ENCODE data around the gene RAB27A.

Gene RAB27A

DNA sequence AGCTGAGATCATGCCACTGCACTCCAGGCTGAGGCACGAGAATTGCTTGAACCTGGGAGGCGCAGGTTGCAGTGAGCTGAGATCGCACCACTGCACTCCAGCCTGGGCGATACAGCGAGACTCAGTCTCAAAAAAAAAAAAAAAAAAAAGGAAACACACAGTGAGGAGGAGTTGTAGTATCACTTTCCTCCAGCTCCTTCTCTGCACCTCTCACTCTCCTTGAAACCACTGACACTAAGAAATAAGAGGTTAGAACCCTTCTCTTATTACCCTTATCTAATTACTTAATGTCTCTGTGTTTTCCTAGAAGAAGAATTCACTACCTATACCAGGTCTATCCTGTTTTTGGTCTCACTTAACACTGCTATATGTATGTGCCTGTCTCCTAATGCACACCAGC lies 31.7 kb downstream of the RAB27A start:
- no peak overlapping the region for H2AK5ac ChIP-seq (ENCODE audit: low read length, severe bottlenecking)
- H2BK15ac ChIP-seq (ENCODE audit: low read depth, poor library complexity, severe bottlenecking) = no peak overlapping the region
- H3K36me3 ChIP-seq (ENCODE audit: control insufficient read depth in 1 of 2, insufficient read depth in 2 of 2, low read depth in 1 of 2, low read length in 2 of 2) = peaks cover 0 to 6% of the 10 kb centered on the region in 2 experiments
- H4K91ac ChIP-seq (ENCODE audit: low read length) = no peak overlapping the region
- H3K9ac ChIP-seq (ENCODE audit: low read length) = no peak overlapping the region
- H3K4me1 ChIP-seq (ENCODE audit: control insufficient read depth, insufficient read depth, low read depth, low read length) = no peaks in the 10 kb centered on the region
- no peak overlapping the region for H2BK120ac ChIP-seq (ENCODE audit: low read depth, low read length)
- H3K4ac ChIP-seq (ENCODE audit: low read depth in 1 of 2, low read length in 2 of 2) = no peak overlapping the region
- H2AFZ ChIP-seq (ENCODE audit: low read depth, low read length) = no peak overlapping the region
- no peaks in the 10 kb centered on the region for H3K27me3 ChIP-seq (ENCODE audit: control insufficient read depth in 1 of 2, insufficient read depth in 1 of 2, low read length in 2 of 2)
- H3K23ac ChIP-seq (ENCODE audit: low read length in 2 of 2) = no peak overlapping the region
- H4K8ac ChIP-seq (ENCODE audit: low read length) = no peak overlapping the region
- H3K18ac ChIP-seq (ENCODE audit: low read depth in 1 of 2, low read length in 2 of 2) = no peak overlapping the region
- no peak overlapping the region for H3K14ac ChIP-seq (ENCODE audit: low read length in 2 of 2)
- no peak overlapping the region for H3K4me3 ChIP-seq (ENCODE audit: insufficient read depth in 1 of 2, low read depth in 1 of 2, low read length in 2 of 2)
- no peak overlapping the region for H2BK5ac ChIP-seq (ENCODE audit: low read depth, low read length, poor library complexity, severe bottlenecking)
- over 99% methylated on average over 5 of the region's 5 CpGs for WGBS
- H3K4me2 ChIP-seq (ENCODE audit: low read length, poor library complexity, severe bottlenecking) = no peak overlapping the region
- peaks cover 2% of the 10 kb centered on the region for H3K79me1 ChIP-seq (replicated peaks; ENCODE audit: low read length, poor library complexity, severe bottlenecking)
- DNase-seq = no peak
- H3K27ac ChIP-seq (ENCODE audit: low read length, poor library complexity, severe bottlenecking) = no peak overlapping the region
- no peaks in the 10 kb centered on the region for H3K9me3 ChIP-seq (ENCODE audit: control insufficient read depth, low read length)
- H2BK12ac ChIP-seq (ENCODE audit: low read length in 2 of 2) = no peak overlapping the region

DNA sequence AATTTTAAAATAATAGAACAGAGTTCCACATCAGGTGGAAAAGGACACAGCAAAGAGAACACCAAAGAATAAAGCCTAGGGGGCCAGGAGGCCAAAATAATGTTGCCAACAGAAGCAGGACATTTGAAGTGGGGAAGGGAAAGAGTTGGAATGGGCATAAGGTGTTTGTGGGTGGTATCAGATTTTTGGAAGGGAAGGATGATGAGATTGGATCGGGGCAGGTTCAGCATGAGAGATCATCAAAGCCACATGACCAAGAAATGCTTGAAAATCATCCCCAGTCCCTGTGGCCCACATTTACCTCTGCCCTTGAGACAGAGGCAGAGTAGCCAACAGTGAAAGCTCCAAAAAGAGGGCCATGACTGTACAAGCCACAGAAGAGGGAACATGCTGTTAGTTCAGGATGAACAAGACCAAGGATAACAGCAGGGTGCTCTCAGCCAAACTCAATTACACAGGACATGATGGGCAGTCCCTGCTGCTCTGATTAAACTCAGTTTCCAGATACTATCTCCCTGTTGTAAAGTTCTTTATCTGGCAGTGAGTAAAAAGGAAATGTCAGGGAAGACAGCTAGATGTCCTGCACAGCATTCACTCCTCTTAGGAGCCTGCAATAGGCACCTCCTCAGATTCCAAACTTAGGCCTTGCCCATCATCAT lies 32.5 kb downstream of the RAB27A start:
- no peaks in the 10 kb centered on the region for H3K9me3 ChIP-seq (ENCODE audit: control insufficient read depth, low read length)
- no CpG with 5 or more reads among the region's 1 CpG for WGBS

DNA sequence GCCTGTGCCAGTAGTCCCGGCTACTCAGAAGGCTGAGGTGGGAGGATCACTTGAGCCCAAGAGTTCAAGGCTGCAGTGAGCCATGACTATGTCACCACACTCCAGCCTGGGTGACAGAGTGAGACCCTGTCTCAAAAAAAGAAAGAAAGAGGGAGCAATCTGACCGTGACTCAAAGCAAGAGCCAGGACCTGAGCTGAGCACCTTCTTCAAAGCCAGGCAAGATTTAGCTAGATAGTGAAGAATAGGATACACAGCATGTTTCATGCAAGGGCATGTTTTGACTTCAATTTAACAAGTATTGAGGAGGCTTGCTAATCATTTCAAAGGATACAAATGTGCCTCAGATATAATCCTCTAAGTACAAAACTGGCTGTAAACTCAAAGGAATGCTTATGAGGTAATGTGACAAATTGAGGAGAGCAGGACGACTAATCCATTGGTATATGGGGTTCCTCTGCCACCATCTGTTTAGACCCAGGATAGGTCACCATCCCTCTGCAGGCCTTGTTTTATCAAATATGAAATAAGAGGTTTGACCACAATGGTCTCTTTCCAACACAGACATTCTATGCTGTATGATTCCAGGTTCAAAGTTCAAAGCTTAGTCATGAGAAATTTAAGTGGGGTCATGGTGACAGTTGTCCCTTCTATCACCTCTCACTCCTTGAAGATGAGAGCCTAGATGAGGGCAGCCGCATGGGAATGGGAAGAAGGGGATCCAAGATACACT lies 33.2 kb downstream of the RAB27A start:
- H3K27ac ChIP-seq (ENCODE audit: low read length, poor library complexity, severe bottlenecking) = no peak overlapping the region
- H2BK120ac ChIP-seq (ENCODE audit: low read depth, low read length) = no peak overlapping the region
- no peak overlapping the region for H2BK12ac ChIP-seq (ENCODE audit: low read length in 2 of 2)
- no peak overlapping the region for H3K23ac ChIP-seq (ENCODE audit: low read length in 2 of 2)
- peaks cover 0 to 6% of the 10 kb centered on the region in 2 experiments for H3K36me3 ChIP-seq (ENCODE audit: control insufficient read depth in 1 of 2, insufficient read depth in 2 of 2, low read depth in 1 of 2, low read length in 2 of 2)
- no peaks in the 10 kb centered on the region for H3K4me1 ChIP-seq (ENCODE audit: control insufficient read depth, insufficient read depth, low read depth, low read length)
- H3K4me2 ChIP-seq (ENCODE audit: low read length, poor library complexity, severe bottlenecking) = no peak overlapping the region
- no peak overlapping the region for H4K91ac ChIP-seq (ENCODE audit: low read length)
- no peak overlapping the region for H2AK5ac ChIP-seq (ENCODE audit: low read length, severe bottlenecking)
- H4K8ac ChIP-seq (ENCODE audit: low read length) = no peak overlapping the region
- H2BK15ac ChIP-seq (ENCODE audit: low read depth, poor library complexity, severe bottlenecking) = no peak overlapping the region
- H3K14ac ChIP-seq (ENCODE audit: low read length in 2 of 2) = no peak overlapping the region
- no peak overlapping the region for H3K4ac ChIP-seq (ENCODE audit: low read depth in 1 of 2, low read length in 2 of 2)
- no peaks in the 10 kb centered on the region for H3K9me3 ChIP-seq (ENCODE audit: control insufficient read depth, low read length)
- H3K27me3 ChIP-seq (ENCODE audit: control insufficient read depth in 1 of 2, insufficient read depth in 1 of 2, low read length in 2 of 2) = no peaks in the 10 kb centered on the region
- no peak overlapping the region for H3K4me3 ChIP-seq (ENCODE audit: insufficient read depth in 1 of 2, low read depth in 1 of 2, low read length in 2 of 2)
- DNase-seq = peak; percentile 16
- WGBS = 89% methylated on average over 3 of the region's 4 CpGs
- peaks cover 10% of the 10 kb centered on the region for H3K79me1 ChIP-seq (replicated peaks; ENCODE audit: low read length, poor library complexity, severe bottlenecking)
- no peak overlapping the region for H3K18ac ChIP-seq (ENCODE audit: low read depth in 1 of 2, low read length in 2 of 2)
- no peak overlapping the region for H3K9ac ChIP-seq (ENCODE audit: low read length)
- no peak overlapping the region for H2AFZ ChIP-seq (ENCODE audit: low read depth, low read length)
- no peak overlapping the region for H2BK5ac ChIP-seq (ENCODE audit: low read depth, low read length, poor library complexity, severe bottlenecking)

More for the DNA sequence above, 32.5 kb downstream of the RAB27A start:
- H2BK5ac ChIP-seq (ENCODE audit: low read depth, low read length, poor library complexity, severe bottlenecking) = no peak overlapping the region
- H2BK15ac ChIP-seq (ENCODE audit: low read depth, poor library complexity, severe bottlenecking) = no peak overlapping the region
- no peak overlapping the region for H2BK120ac ChIP-seq (ENCODE audit: low read depth, low read length)
- no peak overlapping the region for H3K14ac ChIP-seq (ENCODE audit: low read length in 2 of 2)
- no peak overlapping the region for H4K8ac ChIP-seq (ENCODE audit: low read length)
- no peaks in the 10 kb centered on the region for H3K27me3 ChIP-seq (ENCODE audit: control insufficient read depth in 1 of 2, insufficient read depth in 1 of 2, low read length in 2 of 2)
- H3K4ac ChIP-seq (ENCODE audit: low read depth in 1 of 2, low read length in 2 of 2) = no peak overlapping the region
- H3K36me3 ChIP-seq (ENCODE audit: control insufficient read depth in 1 of 2, insufficient read depth in 2 of 2, low read depth in 1 of 2, low read length in 2 of 2) = peaks cover 0 to 6% of the 10 kb centered on the region in 2 experiments
- H3K9ac ChIP-seq (ENCODE audit: low read length) = no peak overlapping the region
- H2BK12ac ChIP-seq (ENCODE audit: low read length in 2 of 2) = peak overlapping the region in 1 of 2 experiments; percentile 57
- H3K4me3 ChIP-seq (ENCODE audit: insufficient read depth in 1 of 2, low read depth in 1 of 2, low read length in 2 of 2) = no peak overlapping the region
- no peak overlapping the region for H4K91ac ChIP-seq (ENCODE audit: low read length)
- DNase-seq = no peak
- H3K4me2 ChIP-seq (ENCODE audit: low read length, poor library complexity, severe bottlenecking) = no peak overlapping the region
- peak overlapping the region in 1 of 2 experiments; percentile 37 for H3K18ac ChIP-seq (ENCODE audit: low read depth in 1 of 2, low read length in 2 of 2)
- no peak overlapping the region for H2AFZ ChIP-seq (ENCODE audit: low read depth, low read length)
- H3K4me1 ChIP-seq (ENCODE audit: control insufficient read depth, insufficient read depth, low read depth, low read length) = no peaks in the 10 kb centered on the region
- H3K23ac ChIP-seq (ENCODE audit: low read length in 2 of 2) = no peak overlapping the region
- no peak overlapping the region for H3K27ac ChIP-seq (ENCODE audit: low read length, poor library complexity, severe bottlenecking)
- no peak overlapping the region for H2AK5ac ChIP-seq (ENCODE audit: low read length, severe bottlenecking)
- peaks cover 5% of the 10 kb centered on the region for H3K79me1 ChIP-seq (replicated peaks; ENCODE audit: low read length, poor library complexity, severe bottlenecking)

DNA sequence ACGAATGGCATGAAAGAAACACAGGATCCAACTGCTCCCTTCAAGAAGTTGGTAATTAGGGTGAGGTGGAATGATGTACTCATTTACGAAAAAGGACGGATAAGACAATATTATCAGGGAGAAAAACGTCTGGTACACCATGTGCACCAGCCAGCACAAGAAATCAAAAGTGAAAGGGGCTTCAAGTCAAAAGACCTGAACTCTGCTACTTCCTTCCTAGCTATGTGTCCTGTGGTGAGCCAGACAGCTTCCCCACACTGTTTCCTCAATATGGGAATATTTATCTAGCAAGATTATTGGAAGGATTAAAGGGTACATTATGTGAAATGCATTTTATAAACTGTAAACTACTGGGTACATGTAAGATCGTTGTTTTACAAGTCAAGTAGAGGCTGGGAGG lies 33.9 kb downstream of the RAB27A start:
- H3K9me3 ChIP-seq (ENCODE audit: control insufficient read depth, low read length) = no peaks in the 10 kb centered on the region
- H2BK12ac ChIP-seq (ENCODE audit: low read length in 2 of 2) = no peak overlapping the region
- no peak overlapping the region for H3K4me2 ChIP-seq (ENCODE audit: low read length, poor library complexity, severe bottlenecking)
- H3K27me3 ChIP-seq (ENCODE audit: control insufficient read depth in 1 of 2, insufficient read depth in 1 of 2, low read length in 2 of 2) = no peaks in the 10 kb centered on the region
- peak; percentile 18 for DNase-seq
- H2BK15ac ChIP-seq (ENCODE audit: low read depth, poor library complexity, severe bottlenecking) = no peak overlapping the region
- no peak overlapping the region for H4K91ac ChIP-seq (ENCODE audit: low read length)
- no peak overlapping the region for H3K4me3 ChIP-seq (ENCODE audit: insufficient read depth in 1 of 2, low read depth in 1 of 2, low read length in 2 of 2)
- no peak overlapping the region for H3K27ac ChIP-seq (ENCODE audit: low read length, poor library complexity, severe bottlenecking)
- no peak overlapping the region for H2BK5ac ChIP-seq (ENCODE audit: low read depth, low read length, poor library complexity, severe bottlenecking)
- no peak overlapping the region for H2AK5ac ChIP-seq (ENCODE audit: low read length, severe bottlenecking)
- no peak overlapping the region for H3K9ac ChIP-seq (ENCODE audit: low read length)
- H3K23ac ChIP-seq (ENCODE audit: low read length in 2 of 2) = no peak overlapping the region
- no peak overlapping the region for H4K8ac ChIP-seq (ENCODE audit: low read length)
- peaks cover 0 to 6% of the 10 kb centered on the region in 2 experiments for H3K36me3 ChIP-seq (ENCODE audit: control insufficient read depth in 1 of 2, insufficient read depth in 2 of 2, low read depth in 1 of 2, low read length in 2 of 2)
- peaks cover 14% of the 10 kb centered on the region for H3K79me1 ChIP-seq (replicated peaks; ENCODE audit: low read length, poor library complexity, severe bottlenecking)
- H3K4ac ChIP-seq (ENCODE audit: low read depth in 1 of 2, low read length in 2 of 2) = peak overlapping the region in 1 of 2 experiments; percentile 30
- H3K4me1 ChIP-seq (ENCODE audit: control insufficient read depth, insufficient read depth, low read depth, low read length) = no peaks in the 10 kb centered on the region
- 96% methylated on average over 5 of the region's 5 CpGs for WGBS
- H3K18ac ChIP-seq (ENCODE audit: low read depth in 1 of 2, low read length in 2 of 2) = no peak overlapping the region
- no peak overlapping the region for H2BK120ac ChIP-seq (ENCODE audit: low read depth, low read length)
- H2AFZ ChIP-seq (ENCODE audit: low read depth, low read length) = no peak overlapping the region
- no peak overlapping the region for H3K14ac ChIP-seq (ENCODE audit: low read length in 2 of 2)

Measured in mesenchymal stem cell (in vitro differentiated cells and primary cell).